ENCODE results near the gene PPM1K. TPM values are rescaled to one million over a fixed set of nuclear protein-coding genes. Genes with fewer than 3 reads are reported as not detected.

The PPM1K gene
- polyA plus RNA-seq, 1 donor from 2014 or later, result 177 TPM

DNA sequence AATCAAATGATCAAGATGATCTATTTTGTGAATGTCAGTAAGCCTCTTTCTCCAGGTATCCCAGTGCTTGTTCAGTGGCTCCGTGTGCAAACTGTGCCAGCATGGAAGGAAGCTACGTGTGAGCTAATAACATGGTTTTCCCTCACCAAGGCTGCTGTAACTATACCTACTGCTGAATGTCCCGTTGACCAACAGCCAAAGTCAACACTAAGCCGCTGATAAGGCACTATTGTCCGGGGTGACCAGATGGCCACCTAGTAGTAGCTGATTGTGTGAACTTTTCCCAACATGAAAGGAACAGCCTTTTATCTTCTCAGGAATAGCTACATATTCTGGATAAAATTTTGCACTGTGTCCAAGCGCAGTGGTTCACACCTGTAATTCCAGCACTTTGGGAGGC, 68.0 kb downstream of the PPM1K start:
- H3K79me2 ChIP-seq (replicated peaks; ENCODE audit: insufficient read depth, low read length), result no peaks in the 10 kb centered on the region
- no peaks in the 10 kb centered on the region for H3F3A ChIP-seq (ENCODE audit: insufficient read depth, low read length, poor library complexity, severe bottlenecking)
- no peak overlapping the region for H2AFZ ChIP-seq (ENCODE audit: low read depth, low read length)
- no peaks in the 10 kb centered on the region for H4K20me1 ChIP-seq (ENCODE audit: insufficient read depth)
- no peak overlapping the region for H3K9ac ChIP-seq (ENCODE audit: low read length)
- H3K36me3 ChIP-seq (ENCODE audit: insufficient read depth, low read length), result no peaks in the 10 kb centered on the region
- no peaks in the 10 kb centered on the region for H3K9me3 ChIP-seq (ENCODE audit: low read length)
- H3K9me2 ChIP-seq (ENCODE audit: insufficient read depth, low read length), result no peaks in the 10 kb centered on the region
- TF ChIP-seq MXI1 (conservative IDR thresholded peaks at IDR 0.05; ENCODE audit: poor library complexity, severe bottlenecking), result no peak
- no peak for TF ChIP-seq EZH2 (IDR thresholded peaks at IDR 0.05; ENCODE audit: borderline replicate concordance, insufficient read depth, low read length, poor library complexity, severe bottlenecking)
- no peak for TF ChIP-seq RAD21 (conservative IDR thresholded peaks at IDR 0.05)
- no peak for TF ChIP-seq REST (IDR thresholded peaks at IDR 0.05; ENCODE audit: borderline replicate concordance)
- no peak for TF ChIP-seq SMC3 (conservative IDR thresholded peaks at IDR 0.05; ENCODE audit: poor library complexity)
- no peak for TF ChIP-seq POLR2AphosphoS5 (IDR thresholded peaks at IDR 0.05)
- TF ChIP-seq, protein P1, sequence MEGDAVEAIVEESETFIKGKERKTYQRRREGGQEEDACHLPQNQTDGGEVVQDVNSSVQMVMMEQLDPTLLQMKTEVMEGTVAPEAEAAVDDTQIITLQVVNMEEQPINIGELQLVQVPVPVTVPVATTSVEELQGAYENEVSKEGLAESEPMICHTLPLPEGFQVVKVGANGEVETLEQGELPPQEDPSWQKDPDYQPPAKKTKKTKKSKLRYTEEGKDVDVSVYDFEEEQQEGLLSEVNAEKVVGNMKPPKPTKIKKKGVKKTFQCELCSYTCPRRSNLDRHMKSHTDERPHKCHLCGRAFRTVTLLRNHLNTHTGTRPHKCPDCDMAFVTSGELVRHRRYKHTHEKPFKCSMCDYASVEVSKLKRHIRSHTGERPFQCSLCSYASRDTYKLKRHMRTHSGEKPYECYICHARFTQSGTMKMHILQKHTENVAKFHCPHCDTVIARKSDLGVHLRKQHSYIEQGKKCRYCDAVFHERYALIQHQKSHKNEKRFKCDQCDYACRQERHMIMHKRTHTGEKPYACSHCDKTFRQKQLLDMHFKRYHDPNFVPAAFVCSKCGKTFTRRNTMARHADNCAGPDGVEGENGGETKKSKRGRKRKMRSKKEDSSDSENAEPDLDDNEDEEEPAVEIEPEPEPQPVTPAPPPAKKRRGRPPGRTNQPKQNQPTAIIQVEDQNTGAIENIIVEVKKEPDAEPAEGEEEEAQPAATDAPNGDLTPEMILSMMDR (IDR thresholded peaks at IDR 0.05; ENCODE audit: poor library complexity, severe bottlenecking), result no peak
- TF ChIP-seq TAF1 (IDR thresholded peaks at IDR 0.05; ENCODE audit: low read depth), result no peak
- TF ChIP-seq EP300 (conservative IDR thresholded peaks at IDR 0.05; ENCODE audit: poor library complexity, severe bottlenecking), result no peak
- H3K27ac ChIP-seq (ENCODE audit: low read length), result no peak overlapping the region
- H3K4me2 ChIP-seq (ENCODE audit: low read length), result no peak overlapping the region
- H3K27me3 ChIP-seq (ENCODE audit: insufficient read depth, low read depth, low read length), result no peaks in the 10 kb centered on the region
- no peak overlapping the region for H3K4me3 ChIP-seq (ENCODE audit: low read length)

GRCh38 chr4:88215351-88215750, 69.0 kb downstream of the PPM1K start:
- no peak overlapping the region for H3K9ac ChIP-seq (ENCODE audit: low read length)
- H3K9me3 ChIP-seq (ENCODE audit: low read length), result no peaks in the 10 kb centered on the region
- H3F3A ChIP-seq (ENCODE audit: insufficient read depth, low read length, poor library complexity, severe bottlenecking), result no peaks in the 10 kb centered on the region
- no peaks in the 10 kb centered on the region for H4K20me1 ChIP-seq (ENCODE audit: insufficient read depth)
- H3K4me2 ChIP-seq (ENCODE audit: low read length), result no peak overlapping the region
- H3K27me3 ChIP-seq (ENCODE audit: insufficient read depth, low read depth, low read length), result no peaks in the 10 kb centered on the region
- no peak for TF ChIP-seq EZH2 (IDR thresholded peaks at IDR 0.05; ENCODE audit: borderline replicate concordance, insufficient read depth, low read length, poor library complexity, severe bottlenecking)
- TF ChIP-seq POLR2AphosphoS5 (IDR thresholded peaks at IDR 0.05), result no peak
- TF ChIP-seq SMC3 (conservative IDR thresholded peaks at IDR 0.05; ENCODE audit: poor library complexity), result no peak
- TF ChIP-seq RAD21 (conservative IDR thresholded peaks at IDR 0.05), result no peak
- TF ChIP-seq MXI1 (conservative IDR thresholded peaks at IDR 0.05; ENCODE audit: poor library complexity, severe bottlenecking), result no peak
- no peak for TF ChIP-seq EP300 (conservative IDR thresholded peaks at IDR 0.05; ENCODE audit: poor library complexity, severe bottlenecking)
- TF ChIP-seq, protein P1 (IDR thresholded peaks at IDR 0.05; ENCODE audit: poor library complexity, severe bottlenecking), result no peak
- no peak for TF ChIP-seq REST (IDR thresholded peaks at IDR 0.05; ENCODE audit: borderline replicate concordance)
- H3K27ac ChIP-seq (ENCODE audit: low read length), result no peak overlapping the region
- H3K9me2 ChIP-seq (ENCODE audit: insufficient read depth, low read length), result no peaks in the 10 kb centered on the region
- no peaks in the 10 kb centered on the region for H3K36me3 ChIP-seq (ENCODE audit: insufficient read depth, low read length)
- no peak overlapping the region for H2AFZ ChIP-seq (ENCODE audit: low read depth, low read length)
- H3K79me2 ChIP-seq (replicated peaks; ENCODE audit: insufficient read depth, low read length), result no peaks in the 10 kb centered on the region
- no peak overlapping the region for H3K4me3 ChIP-seq (ENCODE audit: low read length)
